NCI-H1048 (cell line): ENCODE measurements around the gene TEX36.
"Not testable (repeated sequence)": the region's sequence is repeated elsewhere in the genome, so short reads cannot be mapped to it uniquely, and the experiment has no call there.

Experiments used
- DNase-seq: peaks from one replicate; lab custom pipeline; 2025; lab: John Stamatoyannopoulos, UW

TEX36 gene

DNA sequence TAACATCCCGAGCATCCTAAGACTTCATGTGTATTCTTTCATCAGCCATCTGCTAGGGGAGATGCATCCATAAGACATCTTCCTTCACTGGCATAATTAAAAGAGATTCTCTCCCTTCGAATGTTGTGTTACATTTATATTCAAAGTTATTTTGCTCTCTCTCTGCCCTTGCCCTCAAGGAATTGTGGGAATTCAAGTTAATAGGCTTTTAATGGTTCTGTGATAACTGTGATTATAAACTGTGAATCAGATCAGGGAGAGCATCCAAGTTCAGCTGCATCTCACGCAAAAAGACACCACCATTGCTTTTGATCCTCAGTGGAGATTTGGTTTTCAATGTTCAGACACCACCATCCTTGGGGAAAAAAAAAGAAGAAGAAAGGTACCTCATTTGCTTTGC is 9.2 kb upstream of the TEX36 start:
- no peak for DNase-seq

DNA sequence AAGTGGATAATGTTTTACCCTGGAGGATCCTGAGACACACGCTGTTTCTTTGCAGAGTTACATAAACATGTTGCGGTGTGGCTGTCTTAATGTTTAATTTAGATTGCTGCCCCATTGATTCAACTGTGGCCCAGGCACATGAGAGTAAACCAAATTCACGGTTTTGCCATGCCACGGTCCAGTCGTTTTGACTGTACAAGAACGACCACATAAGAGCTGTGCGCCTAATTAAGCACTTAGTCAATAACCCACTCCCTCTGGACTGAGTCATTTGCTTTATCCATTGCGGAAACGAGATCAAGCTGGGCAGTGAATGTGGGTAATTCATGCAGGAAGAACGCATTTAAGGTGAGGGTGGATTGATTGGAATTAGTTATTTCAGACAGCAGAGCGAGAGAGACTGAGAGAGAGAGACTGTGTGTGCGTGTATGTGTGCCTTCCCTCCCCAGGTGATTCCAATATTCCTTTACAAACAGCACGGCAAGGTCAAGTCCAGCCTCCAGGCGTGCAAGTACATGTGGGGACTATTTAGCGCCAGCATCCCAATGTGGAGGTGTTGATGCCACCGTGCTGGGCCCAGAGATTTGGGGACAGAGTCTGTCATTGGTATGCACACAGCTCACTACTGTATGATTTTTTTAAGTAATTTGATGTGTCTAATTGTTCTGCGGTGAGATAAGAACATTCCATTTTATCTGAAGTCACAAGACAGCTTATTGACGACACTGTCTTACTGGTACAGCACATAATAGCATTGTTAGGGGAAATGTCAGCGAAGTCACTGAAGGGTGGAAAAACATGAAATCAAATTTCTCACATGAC is 8.4 kb upstream of the TEX36 start:
- no peak for DNase-seq

DNA sequence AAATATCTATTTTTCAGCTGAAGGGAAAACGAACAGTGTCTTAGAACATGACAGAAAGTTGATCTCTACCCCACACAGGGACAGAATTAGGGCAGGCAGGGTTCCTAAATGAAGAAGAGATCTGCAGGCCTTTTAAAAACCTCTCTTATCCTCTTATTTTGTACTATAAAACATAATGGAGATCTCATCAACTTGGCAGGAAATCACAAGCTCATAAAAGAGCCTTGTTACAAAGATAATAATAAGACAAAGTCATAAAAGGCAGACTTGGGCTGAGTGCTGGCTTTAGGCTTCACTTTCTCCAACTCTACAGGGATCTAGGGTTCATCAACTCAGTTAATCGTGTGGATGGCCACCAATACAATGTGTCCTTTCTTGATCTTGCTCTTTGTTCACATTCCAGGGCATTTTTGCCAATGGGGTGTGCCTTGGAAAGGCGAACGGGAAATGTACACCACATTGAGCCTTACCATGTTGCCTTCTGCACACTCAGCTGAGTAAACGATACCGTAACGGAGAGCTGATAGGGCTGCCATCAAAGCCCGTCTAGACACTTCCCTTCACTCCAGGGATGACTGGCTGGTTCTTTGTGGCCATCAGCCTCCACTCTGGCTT is 7.1 kb upstream of the TEX36 start:
- DNase-seq, result no peak

DNA sequence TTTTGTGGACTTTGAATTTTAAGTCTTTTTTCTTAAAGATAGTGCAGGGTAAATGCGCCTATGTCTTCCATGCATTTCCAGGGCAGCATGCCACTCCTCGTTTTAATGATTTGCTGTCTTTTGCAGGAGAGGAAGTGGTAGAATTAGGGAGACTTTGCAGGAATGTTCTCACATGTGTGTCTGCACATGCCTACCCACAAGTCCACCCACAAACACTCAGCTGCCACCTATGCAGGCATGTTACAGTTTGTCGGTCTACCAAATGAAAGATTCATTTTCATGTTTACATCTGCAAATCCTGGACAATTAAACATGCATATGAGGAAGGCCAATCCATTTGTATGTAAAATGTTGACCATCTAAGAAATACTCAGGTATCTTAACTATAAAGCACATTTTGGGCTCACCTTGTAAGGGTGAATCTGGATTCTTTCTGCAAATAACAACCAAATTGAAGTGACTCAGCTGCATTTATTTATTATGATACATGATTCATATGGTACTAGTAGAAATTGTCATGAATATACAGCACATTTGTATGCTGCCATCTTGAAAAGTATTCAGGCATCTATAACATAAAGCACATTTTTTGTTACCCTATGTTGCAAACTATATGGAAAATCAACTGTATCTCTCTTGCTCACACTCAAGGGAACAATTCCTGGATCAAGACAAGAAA is 4.7 kb upstream of the TEX36 start:
- DNase-seq, result no peak

DNA sequence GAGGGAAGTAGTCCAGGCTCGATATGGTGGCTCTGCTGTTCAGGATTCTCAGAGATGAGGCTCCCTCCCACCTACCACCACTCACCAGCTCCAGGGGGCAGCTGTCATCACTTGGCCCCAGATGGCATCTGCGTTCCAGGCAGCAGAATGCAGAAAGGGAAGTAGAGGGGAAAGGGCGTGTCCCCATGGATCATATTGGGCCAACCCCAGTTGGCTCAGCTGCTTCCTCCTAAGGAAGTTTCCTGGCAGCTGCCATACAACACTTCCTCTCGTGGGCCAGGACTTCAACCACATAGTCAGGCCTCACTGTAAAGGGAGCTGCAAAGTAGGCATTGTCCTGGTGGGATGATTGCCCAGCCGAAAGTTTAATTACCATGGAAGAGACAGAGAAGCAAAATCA is 1.6 kb upstream of the TEX36 start:
- DNase-seq, result no peak

DNA sequence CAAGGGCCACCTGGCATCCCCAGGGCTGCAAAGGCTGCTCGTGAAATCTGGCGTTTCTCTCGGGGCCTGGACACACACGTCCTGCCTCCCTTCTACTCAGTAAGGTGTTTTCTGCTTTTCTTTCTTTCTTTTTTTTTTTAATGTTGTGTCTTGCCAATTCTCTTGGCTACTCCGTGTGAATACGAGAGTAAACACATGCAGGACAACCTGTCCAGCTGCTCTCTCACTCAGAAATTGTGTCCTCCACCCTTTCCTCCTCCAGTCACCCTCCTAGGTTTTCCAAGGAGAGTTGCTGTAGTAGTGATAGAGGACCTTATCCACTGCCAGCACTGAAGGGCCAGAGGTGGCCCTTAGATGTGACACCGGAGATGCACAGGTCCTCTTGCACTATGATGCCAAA is 858 bp upstream of the TEX36 start:
- no peak for DNase-seq

DNA sequence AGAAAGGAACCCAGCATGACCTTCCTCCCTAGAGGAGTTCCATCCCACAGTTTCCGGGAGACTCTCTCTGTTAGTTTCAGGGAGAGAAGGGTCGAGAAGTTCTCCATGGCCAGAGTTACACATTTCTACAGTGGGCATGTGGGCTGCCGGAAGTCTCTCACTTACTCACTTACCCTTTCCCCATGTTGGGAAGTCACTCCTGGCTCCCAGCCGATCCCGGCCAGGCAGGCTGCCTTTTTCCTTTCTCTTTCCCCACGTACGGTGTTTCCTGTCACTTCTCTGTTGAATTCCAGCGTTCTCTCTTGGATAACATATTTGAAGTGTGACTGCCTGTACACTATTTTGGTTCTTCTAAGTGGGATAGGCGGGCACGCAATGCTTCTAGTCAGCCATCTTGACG is 3.5 kb downstream of the TEX36 start:
- DNase-seq, result no peak

DNA sequence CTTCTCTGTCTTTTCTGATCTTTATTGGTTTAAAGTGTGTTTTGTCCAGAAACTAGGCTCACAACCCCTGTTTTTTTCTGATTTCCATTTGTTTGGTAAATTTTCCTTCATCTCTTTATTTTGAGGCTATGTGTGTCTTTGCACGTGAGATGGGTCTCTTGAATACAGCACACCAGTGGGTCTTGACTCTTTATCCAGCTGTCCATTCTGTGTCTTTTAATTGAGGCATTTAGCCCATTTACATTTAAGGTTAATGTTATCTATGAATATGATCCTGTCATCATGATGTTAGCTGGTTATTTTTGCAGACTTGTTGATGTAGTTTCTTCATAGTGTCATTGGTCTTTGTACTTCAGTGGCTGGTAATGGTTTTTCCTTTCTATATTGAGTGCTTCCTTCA is 10.1 kb downstream of the TEX36 start:
- DNase-seq, result no peak

DNA sequence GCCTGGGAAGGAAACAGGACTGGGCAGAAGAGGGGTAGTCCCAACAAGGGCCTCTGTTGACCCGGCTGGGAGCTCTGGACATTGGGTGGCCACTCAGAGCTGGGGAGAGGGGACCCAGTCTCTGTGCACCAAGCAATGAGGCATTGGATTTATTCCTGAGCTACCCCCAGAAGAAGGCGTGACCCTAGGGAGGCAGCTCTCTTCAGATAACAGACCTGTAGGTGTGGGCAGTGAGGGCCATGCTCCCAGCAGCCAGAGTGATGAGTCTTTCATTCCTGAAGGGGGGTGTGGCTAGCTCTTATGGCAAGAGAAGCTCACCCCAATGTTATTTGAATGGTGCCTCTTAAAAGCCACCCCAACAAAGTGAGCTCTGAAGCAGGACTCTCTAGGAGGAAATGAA is 20.4 kb downstream of the TEX36 start:
- DNase-seq, result no peak

DNA sequence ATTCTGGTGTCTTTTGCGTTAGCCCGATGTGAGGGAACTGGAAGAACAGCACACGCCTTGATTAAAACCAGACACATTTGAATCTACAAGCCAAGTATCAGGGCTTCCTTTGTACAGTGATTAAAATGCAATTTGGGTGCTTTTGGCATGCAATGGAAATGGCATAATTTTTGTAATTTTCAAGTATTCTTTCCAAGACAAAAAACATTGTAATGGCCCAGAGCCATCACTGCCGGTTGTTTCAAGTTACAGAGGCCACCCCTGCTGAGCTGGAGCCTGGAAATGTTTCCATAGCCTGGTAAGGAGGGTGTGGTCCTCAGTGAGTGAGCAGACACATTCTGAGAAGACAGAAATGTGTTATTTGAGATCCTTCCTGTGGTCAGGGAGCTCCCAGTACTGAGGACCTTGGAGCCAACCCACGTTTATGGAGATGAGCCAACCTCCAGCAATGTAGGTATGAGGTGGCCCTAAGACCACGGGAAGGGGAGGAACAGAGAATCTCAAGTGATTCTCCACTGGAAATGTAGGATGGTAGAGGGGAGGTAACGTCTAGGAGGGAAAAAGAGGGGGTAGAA is 20.9 kb downstream of the TEX36 start:
- DNase-seq, result no peak

DNA sequence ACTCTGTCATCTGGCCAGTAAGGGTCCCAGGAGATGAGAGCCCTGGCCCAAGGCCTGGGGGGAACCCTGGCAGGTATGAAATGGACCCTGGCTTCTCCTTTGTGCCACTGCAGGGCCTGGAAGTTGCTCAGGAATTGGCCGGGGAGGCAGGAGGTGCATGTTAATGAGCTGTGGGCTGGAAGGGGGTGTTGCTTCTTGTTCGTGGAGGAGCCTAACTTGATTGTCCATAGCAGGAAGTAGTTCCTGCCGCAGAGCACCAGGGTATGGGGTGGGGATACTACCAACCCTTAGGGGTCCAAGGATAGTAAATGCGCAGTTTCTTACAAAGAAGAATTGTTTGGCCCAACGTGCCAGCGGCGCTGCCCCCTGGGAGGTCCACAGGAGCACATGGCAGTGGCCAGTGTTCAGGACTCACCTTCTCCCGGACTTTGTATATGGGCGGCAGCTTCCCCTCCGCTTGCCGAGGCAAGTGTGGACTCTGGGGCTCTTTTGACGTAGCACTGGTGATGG is 21.5 kb downstream of the TEX36 start:
- DNase-seq, result no peak

DNA sequence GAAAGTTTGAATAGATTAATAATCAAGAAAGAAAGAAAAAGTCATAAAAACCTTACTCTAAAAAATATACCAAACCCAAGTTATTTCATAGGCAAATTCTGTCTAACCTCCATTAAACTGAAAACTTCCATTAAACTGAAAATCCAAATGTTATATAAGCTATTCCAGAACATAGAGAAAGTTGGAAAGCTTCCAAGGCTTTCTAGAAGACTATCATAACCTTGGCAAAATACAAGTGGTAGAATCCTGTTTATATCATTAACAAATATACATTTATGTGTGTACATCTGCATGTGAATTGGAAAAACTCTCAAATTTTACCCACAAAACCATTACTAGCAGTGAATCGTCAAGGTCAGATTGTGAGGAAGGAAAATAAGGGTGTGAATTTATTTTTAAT is 23.9 kb downstream of the TEX36 start:
- DNase-seq, result no peak

DNA sequence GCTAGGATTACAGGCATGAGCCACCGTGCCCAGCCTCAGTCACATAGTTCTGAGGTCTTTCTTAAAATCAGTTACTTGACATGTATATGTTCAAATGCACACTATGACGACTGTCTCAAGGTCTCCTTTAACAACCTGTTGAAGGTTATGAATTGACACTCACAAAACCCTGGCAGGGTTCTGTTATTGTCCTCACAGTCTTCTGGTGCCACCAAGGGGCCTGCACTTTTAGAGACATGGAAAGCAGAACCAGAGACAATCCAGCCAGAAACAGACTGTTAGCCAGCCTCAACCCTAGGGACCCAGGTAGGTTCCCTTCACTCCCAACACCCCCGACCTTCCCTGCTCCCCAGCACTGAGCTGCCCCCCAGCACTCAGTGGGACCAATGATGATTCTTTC is 26.4 kb downstream of the TEX36 start:
- DNase-seq, result no peak

DNA sequence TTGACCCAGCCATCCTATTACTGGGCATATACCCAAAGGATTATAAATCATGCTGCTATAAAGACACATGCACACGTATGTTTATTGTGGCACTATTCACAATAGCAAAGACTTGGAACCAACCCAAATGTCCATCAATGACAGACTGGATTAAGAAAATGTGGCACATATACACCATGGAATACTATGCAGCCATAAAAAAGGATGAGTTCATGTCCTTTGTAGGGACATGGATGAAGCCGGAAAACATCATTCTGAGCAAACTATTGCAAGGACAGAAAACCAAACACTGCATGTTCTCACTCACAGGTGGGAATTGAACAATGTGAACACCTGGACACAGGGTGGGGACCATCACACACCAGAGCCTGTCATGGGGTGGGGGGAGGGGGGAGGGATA is 29.9 kb downstream of the TEX36 start:
- DNase-seq, result not testable (repeated sequence)

DNA sequence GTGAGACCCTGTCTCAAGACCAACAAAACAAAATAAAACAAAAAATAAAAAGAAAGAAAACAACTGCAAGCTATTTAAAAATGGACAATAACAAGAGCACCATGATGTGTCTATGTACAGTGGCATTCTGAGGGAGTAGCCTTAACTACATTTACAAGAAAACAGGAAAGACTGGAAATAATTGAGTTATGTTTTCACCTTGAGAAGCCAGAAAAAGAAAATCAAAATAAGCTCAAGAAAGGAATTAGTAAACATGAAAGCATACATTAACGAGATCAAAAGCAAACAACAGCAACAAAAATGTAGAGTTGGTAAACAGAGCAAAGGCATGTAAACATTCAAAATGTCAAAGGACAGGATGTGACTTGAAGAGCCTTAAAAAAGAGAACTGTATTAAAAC is 36.7 kb downstream of the TEX36 start:
- DNase-seq, result no peak

DNA sequence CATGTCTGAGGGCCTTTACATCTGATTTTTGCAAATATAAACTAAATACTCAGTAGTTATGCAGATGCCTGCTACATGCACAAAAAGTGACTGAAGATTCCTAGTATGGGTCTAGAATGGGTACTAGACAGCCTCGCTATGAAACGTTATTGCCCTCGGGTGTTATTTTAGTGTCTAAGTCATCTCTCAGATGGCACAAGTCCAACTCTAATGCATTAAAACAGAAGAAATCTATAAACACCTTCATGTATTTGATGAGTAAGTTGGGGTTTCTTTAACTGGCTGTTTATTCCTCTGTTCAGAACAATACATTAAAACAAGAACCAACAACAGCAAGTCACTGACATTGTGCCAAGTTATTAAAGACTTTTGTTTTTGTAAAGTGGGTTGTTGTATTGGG is 41.6 kb downstream of the TEX36 start:
- DNase-seq, result no peak

DNA sequence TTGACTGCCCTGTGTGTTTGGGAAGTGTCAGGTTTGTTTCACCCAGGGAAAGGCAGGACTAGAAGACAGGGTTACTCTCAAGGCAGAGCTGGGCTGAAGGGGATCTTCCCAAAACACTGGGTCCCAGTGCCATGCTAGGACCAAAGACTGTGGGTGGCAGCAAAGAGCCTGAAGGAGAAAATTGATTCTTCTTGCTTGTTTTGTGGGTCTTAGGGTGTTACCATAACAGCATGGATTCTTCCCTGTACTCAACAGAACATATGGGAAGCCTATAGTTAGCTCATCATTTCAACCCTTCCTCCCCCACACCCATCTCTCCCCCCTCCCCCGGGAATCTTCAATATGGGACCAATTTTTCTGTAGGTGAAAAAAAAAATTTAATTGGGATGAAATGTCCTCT is 42.3 kb downstream of the TEX36 start:
- DNase-seq, result no peak

DNA sequence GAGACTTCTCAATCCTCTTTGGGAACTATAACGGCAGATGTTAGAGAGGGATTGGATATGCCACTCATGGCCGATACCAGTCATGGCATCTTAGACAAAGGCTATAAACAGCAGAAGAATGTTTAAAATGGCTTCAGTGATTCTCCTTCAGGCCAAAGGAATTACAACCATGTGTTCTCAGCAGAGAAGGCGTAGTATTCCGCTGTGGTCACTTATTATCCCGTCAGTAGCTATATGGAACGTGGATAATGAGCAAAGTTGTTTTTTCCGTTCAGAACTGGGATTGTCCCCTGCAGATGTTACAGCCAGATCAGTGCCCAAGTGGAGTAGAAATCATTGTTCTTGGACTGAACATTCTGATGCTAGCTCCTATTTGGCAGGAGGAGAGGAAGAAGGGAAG is 43.1 kb downstream of the TEX36 start:
- DNase-seq, result no peak

DNA sequence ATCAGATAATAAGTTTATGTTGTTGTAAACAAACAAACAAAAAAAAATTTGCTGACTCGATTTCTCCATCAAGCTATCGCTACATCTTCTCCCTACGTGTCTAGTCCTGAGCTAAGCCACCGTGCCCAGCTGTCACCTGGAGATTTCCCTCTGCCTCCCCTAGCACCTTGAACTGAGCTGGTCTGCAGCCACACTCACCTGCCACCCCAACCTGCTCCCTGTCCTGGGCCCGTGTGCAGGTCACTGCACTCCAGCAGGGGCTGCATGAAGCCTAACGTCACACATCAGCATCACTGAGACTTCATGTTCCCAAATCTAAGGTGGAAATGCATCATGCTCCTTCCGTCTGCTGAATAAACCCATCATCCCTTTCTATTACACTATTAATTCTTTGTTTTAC is 44.4 kb downstream of the TEX36 start:
- DNase-seq, result no peak

DNA sequence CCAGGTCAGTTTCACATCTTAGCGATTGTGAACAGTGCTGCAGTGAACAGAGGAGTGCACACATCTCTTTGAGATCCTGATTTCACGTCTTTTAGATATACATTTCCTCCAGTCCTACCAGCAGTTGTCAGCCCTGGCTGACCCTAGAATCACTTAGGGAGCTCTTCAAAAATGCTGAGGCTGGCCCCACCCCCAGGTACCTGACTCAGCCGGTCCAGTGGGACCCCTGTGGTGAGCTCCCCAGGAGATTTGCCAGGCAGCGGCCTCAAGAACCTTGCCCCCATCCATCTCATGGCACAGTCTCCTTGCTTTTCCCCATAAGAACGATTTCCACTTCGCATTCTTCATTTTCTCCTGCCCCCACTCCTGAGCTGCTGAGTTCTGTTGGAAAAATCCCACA is 45.5 kb downstream of the TEX36 start:
- no peak for DNase-seq

DNA sequence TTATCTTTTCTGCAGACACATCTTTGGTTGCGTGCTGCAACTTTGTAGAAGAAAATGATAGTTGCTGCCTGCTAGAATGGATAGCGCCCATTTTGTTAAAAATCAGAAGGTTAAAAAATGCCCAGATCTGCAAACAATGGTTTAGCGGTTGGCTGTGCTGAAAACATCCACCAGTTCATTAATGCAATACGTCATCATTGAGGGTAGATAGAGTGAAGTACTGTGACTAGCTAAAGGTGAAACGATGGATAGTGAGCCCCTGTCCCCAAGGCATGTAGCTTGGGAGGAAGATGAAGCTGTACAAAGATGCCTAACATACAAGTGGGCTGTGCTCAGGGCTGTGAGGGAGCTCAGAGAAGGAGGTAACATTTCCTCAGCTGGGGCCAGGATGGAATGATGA is 48.4 kb downstream of the TEX36 start:
- no peak for DNase-seq

DNA sequence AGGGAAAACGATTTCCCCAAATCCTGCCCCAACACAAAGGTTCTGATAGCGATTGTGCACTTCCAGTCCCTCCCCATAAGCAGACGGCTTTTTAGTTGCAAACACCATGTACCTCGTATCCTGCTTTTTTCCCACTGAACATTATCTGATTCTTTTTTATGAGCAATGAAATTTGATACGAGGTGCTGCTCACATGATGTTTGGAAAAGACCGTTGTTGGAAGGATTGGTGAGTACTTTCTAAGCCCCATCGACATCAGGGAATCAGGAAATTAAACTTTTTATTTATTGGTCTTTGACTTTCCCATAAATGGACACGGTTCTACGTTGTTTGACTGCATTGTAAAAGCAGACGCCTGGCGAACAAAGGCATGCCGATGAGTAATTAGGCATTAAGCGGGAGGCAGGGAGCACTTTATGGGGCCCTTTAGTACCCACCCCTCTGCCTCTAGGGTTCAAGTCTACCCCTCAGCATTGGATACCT is 49.4 kb downstream of the TEX36 start:
- DNase-seq, result no peak

DNA sequence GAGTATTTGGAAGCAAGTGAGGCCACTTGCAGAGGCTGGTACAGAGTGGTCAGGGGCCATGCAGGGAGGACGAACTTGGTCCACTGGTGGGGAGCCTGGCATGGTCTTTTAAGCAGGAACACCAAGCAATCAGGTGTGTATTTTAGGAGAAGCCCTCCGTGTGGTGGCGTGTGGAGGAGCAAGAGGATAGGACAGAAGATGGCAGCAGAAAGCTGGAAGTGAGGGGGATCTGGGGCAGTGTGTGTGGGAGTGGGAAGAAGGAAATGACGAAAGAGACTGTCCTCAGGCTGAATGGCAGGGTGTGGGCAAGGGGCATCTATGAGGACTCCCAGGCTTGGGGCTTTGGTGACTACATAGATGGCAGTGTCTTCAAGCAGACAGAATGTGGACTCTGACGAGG is 51.2 kb downstream of the TEX36 start:
- DNase-seq, result no peak
